IPS DF 6.9 (cell line): ENCODE results near the gene ARRDC2.
"Not testable (repeated sequence)": the region's sequence is repeated elsewhere in the genome, so short reads cannot be mapped to it uniquely, and the experiment has no call there.

ENCODE experiments used
- DNase-seq: peaks from one replicate; pipeline ENCODE4 v3.0.0-alpha.2; 2013; ENCODE audit warnings: low read depth, low spot score
- H3K27ac ChIP-seq: one replicate; pipeline ENCODE4 v1.5.1; 2013; ENCODE audit warnings: low read length, control low read depth
- H3K27me3 ChIP-seq: 2 replicates; pipeline ENCODE4 v1.6.1; 2013; ENCODE audit warnings: mild to moderate bottlenecking, low read length; ENCODE audit not compliant: control insufficient read depth, insufficient read depth
- H3K36me3 ChIP-seq: 2 replicates; pipeline ENCODE4 v1.6.1; 2013; ENCODE audit warnings: low read length; ENCODE audit not compliant: control insufficient read depth, insufficient read depth
- H3K4me1 ChIP-seq: 2 replicates; pipeline ENCODE4 v1.6.1; 2013; ENCODE audit warnings: low read length; ENCODE audit not compliant: control insufficient read depth, insufficient read depth
- H3K4me3 ChIP-seq: 2 replicates; pipeline ENCODE4 v1.5.1; 2013; ENCODE audit warnings: mild to moderate bottlenecking, low read length
- H3K9me3 ChIP-seq: 2 replicates; pipeline ENCODE4 v1.6.1; 2013; ENCODE audit warnings: low read length, inconsistent platforms; ENCODE audit not compliant: control insufficient read depth, insufficient read depth
- WGBS: extraction: QIAGEN DNeasy Blood & Tissue Kit; methylation state at CpG from one replicate; pipeline ENCODE4 v1.1.7; 2013; ENCODE audit warnings: mixed read lengths, missing lambda C conversion rate; ENCODE audit not compliant: insufficient read length, insufficient coverage; 5-methylcytosine and 5-hydroxymethylcytosine counted together

Gene ARRDC2

DNA sequence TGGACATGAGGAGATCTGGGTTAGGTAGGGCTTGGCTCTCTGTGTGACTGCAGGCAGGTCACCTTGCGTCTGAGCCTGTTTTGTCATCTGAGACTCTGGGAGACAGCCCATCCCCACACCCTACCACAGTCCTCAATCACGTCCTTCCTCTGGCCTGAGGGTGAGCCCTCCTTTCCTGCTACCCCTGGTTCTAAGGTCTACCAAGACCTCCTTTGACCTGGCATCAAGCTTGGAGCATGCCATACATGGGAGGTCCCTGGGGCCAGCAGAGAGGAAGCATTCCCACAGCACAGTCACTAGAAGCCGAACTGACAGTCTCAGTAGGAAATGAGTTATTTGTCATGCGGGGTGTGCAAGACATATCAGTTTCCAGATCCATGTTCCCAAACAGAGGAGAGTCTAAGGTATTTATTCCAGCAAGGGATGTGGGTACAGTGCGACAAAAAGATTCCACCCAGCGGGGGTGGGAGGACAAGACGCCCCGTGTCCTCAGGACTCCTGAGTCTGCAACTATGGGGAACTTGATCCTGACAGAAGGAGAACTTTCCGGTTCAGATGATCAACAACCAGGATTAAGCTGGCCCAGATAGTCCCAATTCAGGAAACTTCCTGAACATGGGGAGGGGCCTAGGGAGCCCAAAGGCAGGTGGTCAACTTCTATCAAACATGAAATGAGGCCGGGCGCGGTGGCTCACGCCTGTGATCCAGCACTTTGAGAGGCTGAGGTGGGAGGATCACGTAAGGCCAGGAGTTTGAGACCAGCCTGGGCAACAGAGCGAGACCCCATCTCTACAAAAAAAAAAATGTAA, 9.5 kb downstream of the ARRDC2 start:
- Histone ChIP-seq H3K27me3 (no peaks in the 10 kb centered on the region), H3K27ac (no peak overlapping the region), H3K4me1 (no peaks in the 10 kb centered on the region; the same call in 1 of the 2 replicates), H3K4me3 (no peak overlapping the region), H3K36me3 (no peaks in the 10 kb centered on the region), H3K9me3 (no peaks in the 10 kb centered on the region)
- no peak for DNase-seq
- WGBS = no CpG with 5 or more reads among the region's 15 CpGs

DNA sequence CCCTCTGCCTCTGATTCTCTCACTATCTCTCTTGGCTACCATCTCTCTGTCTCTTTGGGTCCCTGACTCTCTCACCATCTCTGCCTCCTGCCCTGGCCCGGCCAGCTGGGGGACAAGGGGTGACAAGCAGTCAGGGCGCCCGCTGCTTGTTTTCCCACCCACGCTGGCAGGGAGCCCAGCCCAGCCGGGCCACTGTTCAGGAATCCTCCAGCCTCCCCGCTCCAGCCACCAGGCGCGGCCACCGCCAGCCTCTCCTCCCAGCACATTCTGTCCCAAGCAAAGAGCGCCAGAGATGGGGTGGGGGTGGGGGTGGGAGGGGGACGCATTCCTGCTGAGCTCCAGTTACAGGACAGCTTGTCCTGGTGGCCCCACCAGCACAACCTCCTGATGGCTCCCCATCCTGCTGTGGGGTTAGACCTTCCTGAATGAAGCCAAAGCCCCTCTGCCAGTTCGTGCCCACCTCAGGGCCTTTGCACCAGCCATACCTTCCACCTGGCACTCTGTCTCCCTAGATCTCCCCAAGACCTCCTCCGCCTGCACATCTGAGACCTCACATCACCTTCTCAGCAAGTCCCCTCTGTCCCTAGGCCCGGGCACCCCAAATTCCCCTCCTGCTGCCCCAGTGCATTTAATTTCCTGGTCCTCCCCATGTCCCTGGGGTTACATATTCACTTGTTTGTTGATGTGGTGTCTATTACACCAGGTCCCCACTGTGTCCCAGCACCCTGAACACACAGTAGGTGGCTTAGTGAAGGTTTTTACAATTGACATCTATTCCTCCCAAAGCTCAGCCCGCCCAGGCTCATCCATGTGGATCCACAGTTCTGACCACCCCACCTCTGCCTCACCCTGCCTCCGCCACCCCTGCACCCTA, 12.5 kb downstream of the ARRDC2 start:
- no peak for DNase-seq
- WGBS = no CpG with 5 or more reads among the region's 16 CpGs
- Histone ChIP-seq H3K36me3 (no peaks in the 10 kb centered on the region; the same call in 1 of the 2 replicates), H3K9me3 (no peaks in the 10 kb centered on the region), H3K4me3 (no peak overlapping the region), H3K27ac (no peak overlapping the region), H3K4me1 (no peaks in the 10 kb centered on the region), H3K27me3 (no peaks in the 10 kb centered on the region)

DNA sequence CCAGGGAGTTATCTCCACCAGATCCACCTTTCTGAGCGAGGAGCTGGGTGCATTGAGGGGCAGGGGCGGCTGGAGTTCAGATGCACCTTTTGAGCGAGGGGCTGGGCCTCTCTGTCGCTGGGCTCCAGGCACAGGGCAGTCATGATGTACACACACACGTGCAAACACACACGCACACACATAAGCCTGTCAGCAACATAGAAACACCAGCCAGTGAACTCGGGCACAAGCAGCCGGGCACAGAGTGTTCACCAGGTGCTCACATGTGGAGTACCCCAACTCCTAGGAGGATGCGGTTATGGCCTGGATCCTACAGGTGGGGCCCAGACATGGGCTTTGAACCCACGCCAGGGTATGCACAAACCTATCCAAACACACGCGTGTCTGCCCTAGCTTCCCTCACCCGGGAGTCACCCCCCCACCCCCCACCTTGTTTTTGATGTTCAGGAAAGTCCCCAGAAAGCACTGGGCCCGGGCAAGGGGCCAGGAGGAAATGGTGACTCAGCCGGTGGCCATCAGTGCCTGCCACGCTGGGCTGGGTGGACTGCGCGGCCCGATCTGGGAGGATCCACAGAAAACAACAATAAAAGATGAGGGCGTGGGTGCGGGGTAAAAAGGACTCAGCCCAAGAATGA, 13.3 kb downstream of the ARRDC2 start:
- H3K36me3 ChIP-seq = no peaks in the 10 kb centered on the region; the same call in 1 of the 2 replicates
- no peak overlapping the region for H3K27ac ChIP-seq
- H3K9me3 ChIP-seq = no peaks in the 10 kb centered on the region
- no peaks in the 10 kb centered on the region for H3K27me3 ChIP-seq
- DNase-seq = no peak
- no CpG with 5 or more reads among the region's 21 CpGs for WGBS
- no peak overlapping the region for H3K4me3 ChIP-seq
- H3K4me1 ChIP-seq = no peaks in the 10 kb centered on the region

DNA sequence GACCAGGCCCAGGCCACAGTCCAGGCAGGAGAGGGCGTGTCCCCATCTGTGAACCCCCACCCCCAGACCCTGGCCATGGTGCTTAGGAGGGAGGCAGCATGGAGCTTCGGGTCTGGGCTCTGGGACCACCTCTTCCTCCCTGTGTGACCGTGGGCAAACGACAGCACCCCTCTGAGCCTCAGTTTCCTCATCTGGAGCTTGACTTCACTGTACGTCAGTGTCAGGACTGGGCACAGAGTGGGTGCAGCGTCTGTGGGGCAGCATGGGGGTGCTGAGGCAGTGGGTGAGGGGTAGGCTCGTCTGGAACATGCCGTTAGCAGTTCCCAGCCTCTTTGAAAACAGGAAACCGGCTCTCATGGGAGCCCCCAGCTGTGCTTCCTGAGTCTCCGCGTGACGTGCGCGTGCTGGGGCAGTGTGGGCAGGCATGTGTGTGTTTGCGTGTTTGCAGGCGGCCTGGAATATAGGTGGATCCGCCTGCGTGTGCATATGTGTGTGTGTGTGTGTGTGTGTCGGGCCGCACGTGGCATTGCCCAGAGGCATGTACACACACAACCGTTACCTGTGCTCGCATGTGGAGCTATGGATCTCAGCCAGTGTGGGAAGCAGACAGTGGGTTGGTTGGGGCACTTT, 15.8 kb downstream of the ARRDC2 start:
- Histone ChIP-seq H3K27ac (no peak overlapping the region), H3K9me3 (no peaks in the 10 kb centered on the region), H3K4me1 (no peaks in the 10 kb centered on the region), H3K36me3 (no peaks in the 10 kb centered on the region; the same call in 1 of the 2 replicates), H3K4me3 (no peak overlapping the region), H3K27me3 (no peaks in the 10 kb centered on the region)
- no CpG with 5 or more reads among the region's 23 CpGs for WGBS
- DNase-seq = no peak

DNA sequence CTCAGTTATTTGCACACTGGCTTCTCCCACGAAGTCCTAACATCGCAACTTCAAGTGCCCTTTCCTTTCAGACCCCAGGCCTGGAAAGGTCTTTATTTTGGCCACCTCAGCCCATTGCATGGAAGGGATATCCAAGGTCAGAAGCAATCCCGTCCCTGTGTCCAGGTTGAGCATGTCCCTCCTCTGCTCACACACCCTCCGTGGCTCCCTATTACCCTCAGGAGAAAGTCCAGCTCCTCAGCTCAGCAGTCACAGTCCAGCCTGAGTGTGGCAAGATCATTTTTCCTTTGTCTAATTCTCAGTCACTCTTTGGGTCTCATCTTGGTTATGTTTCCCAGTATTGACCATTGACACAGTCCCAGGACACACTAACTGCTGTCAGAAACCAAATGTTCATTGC, 19.2 kb downstream of the ARRDC2 start:
- Histone ChIP-seq H3K36me3 (no peaks in the 10 kb centered on the region; the same call in 1 of the 2 replicates), H3K27me3 (no peaks in the 10 kb centered on the region), H3K4me1 (no peaks in the 10 kb centered on the region), H3K9me3 (no peaks in the 10 kb centered on the region), H3K27ac (no peak overlapping the region), H3K4me3 (no peak overlapping the region)
- no peak for DNase-seq
- no CpG with 5 or more reads among the region's 4 CpGs for WGBS

DNA sequence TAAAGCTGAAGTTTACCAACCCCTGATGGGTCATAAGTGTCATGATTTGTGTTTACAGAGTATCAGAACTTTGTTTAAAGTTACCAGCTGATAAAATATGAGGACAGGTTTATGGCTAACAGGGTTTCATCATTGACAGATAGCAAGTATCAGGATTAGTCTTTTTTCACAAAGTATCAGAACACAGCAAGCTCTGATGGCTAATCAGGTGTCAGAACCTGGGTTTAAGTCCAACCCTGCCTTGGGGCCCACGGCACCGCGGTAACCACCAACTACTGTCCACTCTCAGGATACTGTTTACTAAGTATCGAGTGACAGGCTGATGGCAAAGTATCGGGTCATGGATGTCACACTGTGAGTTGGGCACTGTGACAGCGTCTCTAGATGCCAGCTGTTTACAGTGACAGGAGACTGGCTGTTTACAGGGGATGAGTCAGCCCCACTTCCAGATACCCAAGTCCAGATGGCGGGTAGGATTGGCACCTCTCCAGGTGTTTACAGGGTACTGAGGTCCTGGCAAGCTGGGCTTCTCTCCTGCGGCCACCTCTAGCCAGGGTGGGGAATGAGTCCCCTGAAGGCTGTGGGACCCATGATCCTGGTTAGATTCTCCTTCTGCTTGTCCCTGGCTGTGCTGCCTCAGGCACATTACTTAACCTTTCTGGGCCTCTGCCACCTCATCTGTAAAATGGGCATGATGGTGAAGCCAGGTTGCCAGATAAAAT, 21.8 kb downstream of the ARRDC2 start:
- H3K36me3 ChIP-seq = no peaks in the 10 kb centered on the region
- no peaks in the 10 kb centered on the region for H3K9me3 ChIP-seq
- H3K4me3 ChIP-seq = no peak overlapping the region
- no peaks in the 10 kb centered on the region for H3K27me3 ChIP-seq
- no CpG with 5 or more reads among the region's 8 CpGs for WGBS
- H3K27ac ChIP-seq = no peak overlapping the region
- H3K4me1 ChIP-seq = no peaks in the 10 kb centered on the region
- no peak for DNase-seq

DNA sequence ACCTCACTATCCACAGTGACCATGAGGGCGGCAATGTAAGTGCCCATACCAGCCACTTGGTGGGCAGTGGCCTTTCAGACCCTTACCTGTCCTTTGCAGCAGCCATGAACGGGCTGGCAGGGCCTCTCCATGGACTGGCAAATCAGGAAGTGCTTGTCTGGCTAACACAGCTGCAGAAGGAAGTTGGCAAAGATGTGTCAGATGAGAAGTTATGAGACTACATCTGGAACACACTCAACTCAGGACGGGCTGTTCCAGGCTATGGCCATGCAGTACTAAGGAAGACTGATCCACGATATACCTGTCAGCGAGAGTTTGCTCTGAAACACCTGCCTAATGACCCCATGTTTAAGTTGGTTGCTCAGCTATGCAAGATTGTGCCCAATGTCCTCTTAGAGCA, 23.4 kb downstream of the ARRDC2 start:
- not testable (repeated sequence) for H3K36me3 ChIP-seq, H3K9me3 ChIP-seq, H3K27me3 ChIP-seq, H3K27ac ChIP-seq, DNase-seq, H3K4me3 ChIP-seq, H3K4me1 ChIP-seq
- WGBS = no CpG with 5 or more reads among the region's 5 CpGs

DNA sequence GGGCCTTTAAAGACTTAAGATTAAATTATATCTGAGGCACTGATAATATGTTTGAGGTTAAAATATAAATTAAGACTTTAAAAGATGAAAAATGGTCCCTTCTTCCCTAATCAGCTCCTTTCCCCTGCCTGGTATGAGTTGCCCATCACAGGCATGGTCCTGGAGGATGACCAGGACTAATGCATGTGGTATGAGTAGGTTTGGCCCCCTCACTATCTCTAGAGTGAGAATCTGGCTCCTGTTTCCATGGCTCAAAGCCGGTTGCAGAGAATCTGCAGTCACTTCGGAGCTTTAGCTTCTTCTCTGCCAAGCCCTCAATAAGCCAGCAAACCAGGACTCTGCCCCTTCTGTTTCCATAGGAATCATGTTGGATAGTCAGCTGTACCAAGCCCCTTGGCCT, 24.1 kb downstream of the ARRDC2 start:
- not testable (repeated sequence) for H3K4me1 ChIP-seq, DNase-seq, H3K27me3 ChIP-seq, H3K9me3 ChIP-seq, H3K36me3 ChIP-seq, H3K4me3 ChIP-seq, H3K27ac ChIP-seq
- WGBS = no CpG with 5 or more reads among the region's 2 CpGs

DNA sequence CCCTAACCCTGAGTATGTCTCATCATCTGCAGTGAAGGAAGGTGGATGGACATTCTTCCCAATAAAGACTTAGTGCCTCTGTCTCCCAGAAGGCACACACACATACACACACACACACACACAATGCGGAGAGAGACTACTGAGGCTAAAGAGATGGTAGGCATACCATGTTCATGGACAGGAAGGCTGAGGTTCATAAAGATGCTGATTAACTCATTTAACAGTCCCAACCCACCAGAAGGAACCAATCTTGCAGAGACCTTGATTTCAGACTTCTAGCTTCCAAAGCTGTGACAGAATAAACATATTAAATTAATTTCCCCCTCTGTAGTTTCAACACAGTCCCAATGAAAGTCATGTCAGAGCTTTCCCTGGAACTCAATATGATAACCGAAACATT, 33.1 kb downstream of the ARRDC2 start:
- no CpG with 5 or more reads among the region's 2 CpGs for WGBS
- H3K9me3 ChIP-seq = no peaks in the 10 kb centered on the region
- H3K27ac ChIP-seq = no peak overlapping the region
- no peaks in the 10 kb centered on the region for H3K36me3 ChIP-seq
- H3K4me1 ChIP-seq = no peaks in the 10 kb centered on the region
- no peak overlapping the region for H3K4me3 ChIP-seq
- DNase-seq = no peak
- H3K27me3 ChIP-seq = no peaks in the 10 kb centered on the region; the same call in 1 of the 2 replicates
